HG03460 (cell line): Measurements from ENCODE around the gene MAPK12.
"Not testable (repeated sequence)": the region's sequence is repeated elsewhere in the genome, so short reads cannot be mapped to it uniquely, and the experiment has no call there.

Experiments used
- ATAC-seq: cut with Tn5 transposase; IDR thresholded peaks from one replicate; pipeline ENCODE4 v1.9.1; 2021; ENCODE audit not compliant: unreplicated experiment

MAPK12 gene

DNA sequence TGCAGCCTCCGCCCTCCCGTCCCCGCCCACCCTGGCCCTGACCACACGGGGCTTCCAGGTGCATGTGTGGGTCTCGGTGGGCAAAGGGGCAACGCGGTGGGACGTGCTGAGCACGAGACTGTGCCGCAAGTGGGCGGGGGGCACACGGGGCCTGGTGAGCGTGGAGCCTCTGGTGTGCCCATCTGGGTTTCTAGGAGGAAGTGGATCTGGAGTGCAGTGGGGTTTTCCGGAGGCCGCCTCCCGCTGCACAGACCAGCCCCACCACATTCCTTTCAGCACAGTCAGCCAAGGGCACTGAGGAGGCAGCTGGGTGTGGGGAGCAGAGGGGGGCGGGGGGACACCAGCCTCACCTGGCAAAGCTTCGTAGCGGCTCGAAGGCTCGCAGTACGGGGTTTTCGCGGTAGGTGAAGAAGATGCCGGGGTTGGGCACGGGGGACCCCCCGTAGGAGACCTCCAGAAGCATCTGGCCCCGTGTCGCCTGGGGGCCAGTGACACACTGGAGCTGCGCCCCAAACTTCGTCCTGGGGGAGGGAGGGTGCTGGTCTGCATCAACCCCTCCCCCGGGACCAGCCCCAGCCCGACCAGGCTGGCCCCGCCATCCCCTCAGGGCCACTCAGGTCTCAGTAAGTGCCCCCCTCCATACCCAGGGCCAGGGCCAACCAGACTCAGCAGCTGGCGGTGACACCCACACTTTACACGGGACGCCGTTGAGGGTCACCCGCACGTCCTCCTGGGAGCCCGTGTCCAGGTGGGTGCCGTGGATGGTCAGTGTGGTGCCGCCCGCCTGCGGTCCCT is 21.1 kb upstream of the MAPK12 start:
- no peak for ATAC-seq

DNA sequence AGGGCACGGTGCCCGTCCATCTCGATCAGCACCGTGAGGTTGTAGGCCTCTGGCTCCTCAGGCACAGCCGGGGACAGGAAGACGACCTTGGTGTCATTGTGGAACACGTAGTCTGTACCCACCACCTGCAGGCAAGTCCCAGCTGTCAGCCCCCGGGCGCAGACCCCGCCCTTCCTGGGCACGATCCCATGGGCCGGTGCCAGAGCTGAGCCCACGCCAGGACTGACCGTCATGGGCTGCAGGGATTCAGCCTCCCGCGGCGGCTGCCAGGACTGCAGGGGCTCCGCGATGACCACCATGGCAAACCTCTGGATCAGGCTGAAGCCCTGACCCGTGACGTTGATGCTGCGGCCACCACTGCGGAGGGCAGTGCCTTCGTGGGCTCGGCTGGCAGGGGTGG is 20.5 kb upstream of the MAPK12 start:
- no peak for ATAC-seq

DNA sequence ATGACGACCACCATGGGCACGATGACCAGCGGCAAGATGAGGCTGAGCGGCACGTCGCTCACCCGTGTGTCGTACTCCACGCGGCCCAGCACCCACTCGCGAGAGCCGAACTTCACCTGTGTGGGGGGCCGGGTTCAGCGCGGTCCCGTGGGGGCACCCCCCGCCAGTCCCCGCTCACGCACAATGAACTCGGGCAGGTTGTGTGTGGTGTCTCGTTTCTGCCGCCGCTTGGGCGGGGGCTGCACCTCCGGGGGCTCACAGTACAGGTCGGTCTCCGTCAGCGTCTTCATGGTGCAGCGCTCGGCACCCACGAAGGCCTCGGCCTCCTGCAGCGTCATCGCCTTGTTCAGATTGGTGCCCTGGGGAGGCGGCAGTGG is 19.9 kb upstream of the MAPK12 start:
- no peak for ATAC-seq

- ATAC-seq = no peak
Measured at GRCh38 chr22:50280708-50281383, 19.4 kb upstream of the MAPK12 start.

DNA sequence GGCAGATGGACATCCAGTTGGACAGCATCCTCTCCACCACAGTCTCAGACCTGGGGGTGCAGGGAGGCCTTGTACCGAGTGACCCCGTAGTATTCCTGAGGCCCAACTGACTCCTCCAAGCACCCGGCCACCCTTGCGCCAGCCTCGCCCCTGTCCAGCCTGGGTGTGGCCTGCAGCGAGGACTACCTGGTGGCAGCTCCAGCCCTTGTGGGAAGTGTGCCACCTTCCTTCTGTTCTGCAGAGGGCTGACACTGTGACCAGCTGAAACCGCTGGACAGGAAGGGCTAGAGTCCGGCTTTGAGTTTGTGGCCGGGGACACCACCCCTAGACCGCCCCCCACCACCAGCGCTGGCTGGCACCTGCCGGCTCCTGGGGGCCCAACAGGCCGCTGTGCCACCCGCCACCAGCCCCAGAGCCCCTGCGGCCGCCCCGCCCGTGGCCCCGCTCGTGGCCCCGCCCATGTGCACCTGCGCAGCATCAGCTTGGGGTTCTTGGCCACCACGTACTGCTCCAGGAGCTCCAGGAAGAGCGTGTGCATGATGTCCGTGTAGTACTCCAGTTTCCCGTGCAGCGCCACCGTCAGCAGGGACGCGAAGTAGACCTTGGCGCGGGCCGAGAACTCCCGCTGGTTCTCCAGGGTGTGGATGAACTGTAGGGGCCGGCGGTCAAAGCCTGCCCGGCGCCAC is 18.7 kb upstream of the MAPK12 start:
- ATAC-seq = no peak

DNA sequence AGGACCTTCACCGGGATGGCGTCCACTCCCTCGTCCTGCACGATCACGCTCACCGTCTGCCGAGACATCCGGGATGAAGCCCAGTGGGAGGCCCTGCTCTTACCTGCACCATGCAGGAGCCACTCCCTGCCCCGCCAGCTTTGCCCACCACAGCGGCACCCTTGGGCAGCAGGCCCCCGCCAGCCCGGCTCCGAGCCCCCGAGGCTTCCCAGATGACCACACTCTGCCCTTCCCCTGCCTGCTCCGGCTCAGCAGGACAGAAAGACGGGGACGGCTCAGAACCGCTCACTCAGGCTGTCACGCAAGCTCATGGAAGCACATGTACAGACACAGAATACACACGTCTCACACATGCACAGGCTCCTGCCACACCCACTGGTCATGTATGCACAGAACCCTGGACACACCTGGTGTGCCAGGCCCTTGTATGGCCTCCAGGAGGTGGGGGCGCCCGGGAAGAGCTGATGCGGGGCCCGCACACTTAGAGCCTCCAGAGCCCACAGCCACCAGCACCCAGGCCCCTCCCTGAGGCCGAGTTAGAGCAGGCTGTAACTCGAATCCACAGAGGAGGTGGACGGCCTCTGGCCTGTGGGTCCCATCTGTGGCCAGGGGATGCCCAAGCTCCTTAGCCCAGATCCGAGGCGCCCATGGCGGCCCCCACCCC is 17.6 kb upstream of the MAPK12 start:
- no peak for ATAC-seq

DNA sequence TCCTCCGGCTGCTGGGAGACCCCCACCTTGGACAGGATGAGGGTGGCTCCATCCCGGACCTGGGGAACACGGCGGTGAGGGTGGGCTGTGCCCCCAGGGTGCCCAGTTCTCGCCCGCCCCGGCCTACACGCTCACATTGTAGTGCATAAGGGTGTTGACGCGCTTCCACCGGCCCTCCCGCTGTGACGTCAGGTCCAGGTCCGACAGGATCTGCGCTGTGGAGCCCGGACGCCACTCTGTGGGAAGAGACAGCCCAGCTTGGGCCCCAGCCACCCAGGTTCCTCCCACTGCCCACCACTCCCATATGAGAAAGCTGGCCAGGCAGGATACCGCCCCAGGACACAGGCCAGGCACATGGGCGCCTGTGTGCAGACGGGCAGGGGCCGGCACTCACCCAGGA is 17.0 kb upstream of the MAPK12 start:
- no peak for ATAC-seq

DNA sequence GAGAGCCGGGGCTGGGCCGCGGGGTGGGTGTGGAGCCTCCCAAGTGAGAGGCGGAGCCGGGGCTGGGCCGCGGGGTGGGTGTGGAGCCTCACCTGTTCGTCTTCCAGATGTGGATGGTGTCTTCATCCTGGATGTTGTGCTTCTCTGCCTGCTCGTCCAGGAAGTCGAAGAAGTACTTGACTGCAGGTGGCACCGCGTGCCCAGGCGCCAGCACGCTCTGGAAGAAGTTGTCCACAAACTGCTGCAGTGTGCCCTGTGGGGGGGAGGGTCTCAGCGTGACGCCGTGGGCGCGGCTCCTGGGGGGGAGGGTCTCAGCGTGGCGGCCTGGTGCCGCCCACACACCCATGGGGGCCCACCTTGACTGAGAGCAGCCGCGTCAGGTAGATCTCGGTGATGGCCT is 16.3 kb upstream of the MAPK12 start:
- no peak for ATAC-seq

GRCh38 chr22:50276143-50276542 is 14.7 kb upstream of the MAPK12 start:
- ATAC-seq = no peak

- no peak for ATAC-seq
Measured at GRCh38 chr22:50275181-50276055, 13.9 kb upstream of the MAPK12 start.

DNA sequence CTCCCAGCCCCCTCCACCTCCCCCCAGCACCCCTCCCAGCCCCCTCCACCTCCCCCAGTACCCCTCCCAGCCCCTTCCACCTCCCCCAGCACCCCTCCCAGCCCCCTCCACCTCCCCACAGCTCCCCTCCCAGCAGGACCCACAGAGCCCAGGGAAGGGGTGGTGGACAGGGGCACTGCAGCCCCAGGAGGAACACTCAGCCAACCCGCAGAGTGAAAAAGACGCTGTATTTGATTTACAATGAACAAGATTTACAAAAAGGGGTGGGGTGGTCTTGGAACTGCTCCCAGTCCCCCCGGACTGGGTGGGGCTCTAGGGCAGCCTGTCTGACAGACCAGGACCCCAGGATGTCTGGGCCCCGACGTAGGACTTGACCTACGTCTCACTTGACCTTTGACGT is 13.3 kb upstream of the MAPK12 start:
- ATAC-seq = no peak

GRCh38 chr22:50274311-50274710 is 12.8 kb upstream of the MAPK12 start:
- ATAC-seq = no peak

DNA sequence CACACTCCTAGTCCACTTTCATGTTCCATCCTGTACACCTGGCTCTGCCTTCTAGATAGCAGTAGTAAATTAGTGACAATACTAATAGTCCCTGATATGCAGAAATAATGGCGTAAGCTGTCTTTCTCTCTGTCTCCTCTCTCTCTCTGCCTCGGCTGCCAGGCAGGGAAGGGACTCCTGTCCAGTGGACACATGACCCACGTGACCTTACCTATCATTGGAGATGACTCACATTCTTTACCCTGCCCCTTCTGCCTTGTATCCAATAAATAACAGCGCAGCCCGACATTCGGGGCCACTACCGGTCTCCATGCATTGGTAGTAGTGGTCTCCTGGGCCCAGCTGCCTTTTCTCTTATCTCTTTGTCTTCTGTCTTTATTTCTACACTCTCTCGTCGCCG is 12.3 kb upstream of the MAPK12 start:
- not testable (repeated sequence) for ATAC-seq

DNA sequence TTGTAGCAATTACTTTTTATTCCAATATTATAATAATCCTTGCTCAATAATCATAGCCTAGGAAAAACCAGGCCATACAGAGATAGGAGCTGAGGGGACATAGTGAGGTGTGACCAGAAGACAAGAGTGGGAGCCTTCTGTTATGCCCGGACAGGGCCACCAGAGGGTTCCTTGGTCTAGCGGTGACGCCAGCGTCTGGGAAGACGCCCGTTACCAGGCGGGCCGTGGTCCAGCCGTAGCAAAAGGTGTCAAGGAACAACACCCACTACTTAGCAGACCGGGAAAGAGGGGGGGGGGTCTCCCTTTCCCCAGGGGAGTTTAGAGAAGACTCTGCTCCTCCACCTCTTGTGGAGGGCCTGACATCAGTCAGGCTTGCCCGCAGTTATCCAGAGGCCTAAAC is 11.9 kb upstream of the MAPK12 start:
- not testable (repeated sequence) for ATAC-seq

DNA sequence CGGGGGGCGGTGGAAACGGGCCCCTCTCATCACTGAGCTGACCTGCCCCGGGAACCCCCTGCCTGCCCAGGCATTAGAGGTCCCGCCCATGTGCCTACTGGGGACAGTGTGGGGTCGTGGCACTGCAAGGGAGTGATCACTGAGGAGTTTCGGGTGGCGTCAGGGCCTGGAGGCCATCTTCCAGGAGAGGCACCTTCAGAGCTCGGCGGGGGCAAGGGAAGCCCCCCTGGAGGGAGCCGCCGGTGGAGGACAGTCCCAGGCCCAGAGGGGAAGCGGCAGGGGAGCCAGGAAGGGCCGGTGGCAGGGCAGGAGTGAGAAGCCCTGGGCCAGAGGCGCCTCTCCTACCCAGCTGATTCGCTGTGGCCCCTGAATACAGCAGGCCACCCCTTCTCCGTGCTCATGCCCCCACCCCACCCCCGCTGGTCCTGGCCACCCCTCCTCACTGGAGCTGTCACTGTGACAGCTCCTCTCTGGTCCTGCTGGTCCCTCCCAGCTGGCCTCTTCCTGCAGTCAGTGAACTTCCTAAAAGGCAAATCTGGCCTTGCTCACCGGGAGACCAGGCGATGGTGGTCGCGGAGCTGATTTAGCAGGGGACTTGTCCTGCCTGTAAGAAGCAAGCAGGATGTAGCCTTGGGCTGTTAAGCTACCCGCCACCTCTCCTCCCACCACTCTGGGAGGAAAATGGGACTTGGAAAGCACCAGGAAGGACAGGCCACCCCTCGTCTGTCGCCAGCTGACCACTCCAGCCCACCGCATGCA is 10.7 kb upstream of the MAPK12 start:
- no peak for ATAC-seq

DNA sequence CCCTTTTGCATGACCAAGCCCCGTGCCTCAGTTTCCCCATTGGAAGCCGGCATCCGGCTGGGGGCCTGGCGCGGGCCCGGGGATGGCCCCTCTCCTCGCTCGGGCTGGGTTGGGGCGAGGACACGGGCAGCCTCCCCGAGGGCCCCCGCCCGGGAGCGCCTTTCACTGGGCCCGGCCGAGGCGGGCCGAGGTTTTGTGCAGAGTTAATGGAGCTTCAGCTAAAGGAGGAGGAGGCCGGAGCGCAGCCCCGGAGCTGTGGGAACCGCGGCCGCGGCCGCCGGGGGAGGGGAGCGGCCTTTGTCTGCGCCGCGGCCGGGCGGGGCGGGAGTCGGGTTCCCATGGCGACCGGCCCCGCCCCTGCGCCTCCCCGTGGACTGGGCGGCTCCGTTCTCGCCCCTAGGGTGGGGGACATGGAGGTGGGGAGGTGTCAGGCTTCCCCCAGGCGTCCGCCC is 10.1 kb upstream of the MAPK12 start:
- no peak for ATAC-seq

GRCh38 chr22:50270666-50271394 is 9.3 kb upstream of the MAPK12 start:
- no peak for ATAC-seq

- no peak for ATAC-seq
Measured at GRCh38 chr22:50269970-50270665, 8.6 kb upstream of the MAPK12 start, which contains the start of gene MAPK11. Gene MAPK11 (minus strand): TSS chr22:50270380. CDS start chr22:50270292, 88 bp downstream.
